Epithelial cell of esophagus (primary cell): ENCODE data around the gene TYMP.

Source experiments
- DNase-seq: peaks from one replicate; pipeline ENCODE4 v3.0.0; 2010; ENCODE audit warnings: low read depth
- H3K4me3 ChIP-seq: 2 replicates; pipeline ENCODE4 v1.5.1; 2011; ENCODE audit warnings: mild to moderate bottlenecking, low read length, control low read depth
- TF ChIP-seq, protein P1 (sequence below): IDR thresholded peaks from 2 replicates; pipeline ENCODE4 v1.5.1; 2011; ENCODE audit warnings: low read depth, mild to moderate bottlenecking, low read length, control low read depth, inconsistent platforms; ENCODE audit not compliant: insufficient read depth; ENCODE audit errors: missing control alignments

The TYMP gene

DNA sequence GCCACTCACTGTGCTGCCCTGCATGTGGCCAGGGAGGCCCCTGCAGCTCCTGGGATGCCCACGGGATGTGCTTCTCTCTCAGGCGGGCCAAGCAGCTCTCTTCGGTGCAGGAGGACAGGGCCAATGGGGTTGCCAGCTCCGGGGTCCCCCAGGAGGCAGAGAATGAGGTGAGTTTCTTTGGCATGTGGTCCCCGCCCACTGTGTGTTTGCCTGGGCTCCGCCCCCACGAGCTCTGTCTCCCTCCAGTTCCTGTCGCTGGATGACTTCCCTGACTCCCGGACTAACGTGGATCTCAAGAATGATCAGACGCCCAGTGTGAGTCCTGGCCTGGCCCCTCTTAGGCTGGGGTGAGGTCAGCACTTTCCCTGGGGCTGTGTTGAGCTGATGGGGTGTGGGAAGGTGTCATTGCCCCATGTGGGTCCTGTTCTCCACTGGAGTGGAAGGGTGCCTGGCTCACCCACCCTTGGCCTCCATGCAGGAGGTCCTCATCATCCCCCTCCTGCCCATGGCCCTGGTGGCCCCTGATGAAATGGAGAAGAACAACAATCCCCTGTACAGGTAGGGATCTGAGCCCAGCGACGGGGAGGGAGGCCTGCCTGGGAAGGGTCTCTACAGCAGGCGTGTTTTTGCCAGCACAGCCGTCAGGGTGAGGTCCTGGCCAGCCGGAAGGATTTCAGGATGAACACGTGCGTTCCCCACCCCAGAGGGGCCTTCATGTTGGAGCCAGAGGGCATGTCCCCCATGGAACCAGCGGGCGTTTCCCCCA lies 12.1 kb downstream of the TYMP start:
- TF ChIP-seq, protein P1, sequence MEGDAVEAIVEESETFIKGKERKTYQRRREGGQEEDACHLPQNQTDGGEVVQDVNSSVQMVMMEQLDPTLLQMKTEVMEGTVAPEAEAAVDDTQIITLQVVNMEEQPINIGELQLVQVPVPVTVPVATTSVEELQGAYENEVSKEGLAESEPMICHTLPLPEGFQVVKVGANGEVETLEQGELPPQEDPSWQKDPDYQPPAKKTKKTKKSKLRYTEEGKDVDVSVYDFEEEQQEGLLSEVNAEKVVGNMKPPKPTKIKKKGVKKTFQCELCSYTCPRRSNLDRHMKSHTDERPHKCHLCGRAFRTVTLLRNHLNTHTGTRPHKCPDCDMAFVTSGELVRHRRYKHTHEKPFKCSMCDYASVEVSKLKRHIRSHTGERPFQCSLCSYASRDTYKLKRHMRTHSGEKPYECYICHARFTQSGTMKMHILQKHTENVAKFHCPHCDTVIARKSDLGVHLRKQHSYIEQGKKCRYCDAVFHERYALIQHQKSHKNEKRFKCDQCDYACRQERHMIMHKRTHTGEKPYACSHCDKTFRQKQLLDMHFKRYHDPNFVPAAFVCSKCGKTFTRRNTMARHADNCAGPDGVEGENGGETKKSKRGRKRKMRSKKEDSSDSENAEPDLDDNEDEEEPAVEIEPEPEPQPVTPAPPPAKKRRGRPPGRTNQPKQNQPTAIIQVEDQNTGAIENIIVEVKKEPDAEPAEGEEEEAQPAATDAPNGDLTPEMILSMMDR: no peak
- DNase-seq: no peak
- H3K4me3 ChIP-seq: no peak overlapping the region

DNA sequence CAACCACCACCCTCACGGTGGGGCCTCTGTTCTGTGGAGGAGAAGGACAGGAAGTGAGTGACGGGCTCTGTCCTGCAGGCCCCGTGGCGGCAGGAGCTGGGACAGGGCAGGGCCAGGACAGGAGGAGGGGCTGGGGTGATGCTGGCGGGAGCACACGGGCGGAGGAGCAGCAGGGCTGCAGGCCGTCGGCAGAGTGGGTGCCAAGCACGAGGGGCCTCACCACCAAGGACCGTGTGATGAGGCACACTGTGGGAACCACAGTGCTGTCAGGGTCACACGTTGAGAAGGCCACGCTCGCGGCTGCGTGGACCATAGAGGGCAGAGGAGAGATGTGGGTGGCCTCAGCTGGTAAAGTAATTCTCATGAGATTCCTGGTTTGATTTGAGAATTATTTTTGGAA lies 12.9 kb downstream of the TYMP start:
- TF ChIP-seq, protein P1: no peak

DNA sequence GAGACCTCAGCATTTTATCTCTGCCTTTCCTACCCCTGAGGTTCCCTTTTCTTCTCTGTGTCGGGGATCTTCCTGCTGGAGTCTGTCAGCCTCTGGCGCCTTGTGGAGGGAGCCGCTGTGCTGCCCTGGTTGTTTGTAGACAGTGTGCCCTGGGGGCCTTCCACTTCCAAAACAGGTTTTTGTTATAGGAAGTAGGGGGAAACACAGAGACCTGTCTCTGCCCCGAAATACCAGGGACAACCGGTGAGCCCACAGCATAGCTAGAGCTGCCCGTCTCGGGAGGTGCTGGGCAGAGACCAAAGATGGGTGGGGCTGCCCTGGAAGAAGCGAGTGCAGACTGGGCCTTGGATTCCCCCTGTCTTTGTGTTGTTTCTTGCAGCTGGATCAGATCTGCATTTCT lies 13.7 kb downstream of the TYMP start:
- H3K4me3 ChIP-seq: no peak overlapping the region
- DNase-seq: no peak
- TF ChIP-seq, protein P1: no peak

More for the DNA sequence above, 12.9 kb downstream of the TYMP start:
- no peak for DNase-seq
- H3K4me3 ChIP-seq: no peak overlapping the region

DNA sequence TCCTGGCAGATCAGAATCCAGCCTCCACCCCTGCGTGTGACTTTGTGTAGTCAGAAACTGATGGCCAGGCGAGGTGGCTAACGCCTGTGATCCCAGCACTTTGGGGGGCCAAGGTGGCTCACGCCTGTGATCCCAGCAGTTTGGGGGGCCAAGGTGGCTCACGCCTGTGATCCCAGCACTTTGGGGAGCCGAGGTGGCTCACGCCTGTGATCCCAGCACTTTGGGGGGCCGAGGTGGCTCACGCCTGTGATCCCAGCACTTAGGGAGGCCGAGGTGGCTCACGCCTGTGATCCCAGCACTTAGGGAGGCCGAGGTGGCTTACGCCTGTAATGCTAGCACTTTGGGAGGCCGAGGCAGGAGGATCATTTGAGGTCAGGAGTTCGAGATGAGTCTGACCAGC lies 16.6 kb downstream of the TYMP start:
- H3K4me3 ChIP-seq: no peak overlapping the region
- DNase-seq: no peak
- TF ChIP-seq, protein P1: no peak

DNA sequence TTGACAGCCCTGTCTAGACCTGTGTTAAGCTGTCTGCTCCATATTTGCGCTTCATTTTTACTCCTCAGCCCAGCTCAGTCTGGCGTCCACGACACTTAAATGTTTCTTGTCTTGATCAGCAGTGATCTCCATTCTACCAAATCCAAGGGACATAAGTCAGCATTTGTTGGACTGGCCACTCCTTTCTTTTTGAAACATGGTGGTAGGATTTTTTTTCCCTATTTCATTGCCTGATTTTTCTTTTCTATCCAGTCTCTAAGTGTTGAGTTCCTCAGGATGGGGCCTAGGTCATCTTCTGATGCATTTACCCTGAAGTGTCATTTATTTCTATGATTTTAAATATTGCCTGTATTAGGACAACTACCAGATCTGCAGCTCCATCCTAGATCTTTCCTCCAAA lies 20.9 kb downstream of the TYMP start:
- TF ChIP-seq, protein P1: no peak
- peak overlapping the region; percentile 65 for H3K4me3 ChIP-seq
- DNase-seq: no peak

DNA sequence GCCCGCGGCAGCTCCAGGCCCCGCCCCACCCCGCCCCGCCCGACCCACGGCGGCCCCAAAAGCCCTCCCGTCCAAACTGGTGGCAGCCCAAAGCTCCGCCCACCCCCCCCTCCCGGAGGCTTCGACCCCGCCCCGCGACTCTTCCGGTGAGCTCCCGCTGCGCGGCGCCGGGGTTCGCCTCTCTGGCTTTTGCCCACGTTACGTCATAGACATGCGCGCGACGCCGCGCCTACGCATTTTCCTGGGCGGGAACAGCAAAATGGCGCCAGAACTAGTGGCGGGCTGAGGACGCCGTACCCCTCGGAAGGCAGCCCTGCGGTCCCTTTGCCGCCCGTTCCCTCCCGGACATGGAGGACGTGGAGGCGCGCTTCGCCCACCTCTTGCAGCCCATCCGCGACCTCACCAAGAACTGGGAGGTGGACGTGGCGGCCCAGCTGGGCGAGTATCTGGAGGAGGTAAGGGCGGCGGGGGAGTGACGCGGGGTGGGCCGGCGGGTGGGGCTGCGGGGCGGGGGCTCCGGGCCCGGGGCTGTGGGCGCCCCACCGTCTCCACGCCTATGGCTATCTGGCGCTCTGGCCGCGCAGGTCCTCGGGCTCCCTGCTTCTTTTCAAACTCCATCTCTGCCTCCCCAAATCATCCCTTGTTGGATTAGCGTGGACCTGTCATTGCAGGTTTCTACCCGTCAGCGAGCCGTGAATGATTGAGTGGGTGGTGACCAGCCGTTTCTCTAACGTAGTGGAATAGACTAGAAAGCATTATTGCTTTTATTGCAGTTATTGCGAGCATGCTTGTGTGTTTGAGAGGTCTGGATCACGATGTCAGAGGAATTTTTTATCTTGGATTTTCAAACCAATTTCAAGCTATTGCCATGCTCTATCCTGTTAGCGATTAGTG lies 21.6 kb downstream of the TYMP start, which contains the start of gene NCAPH2:
Gene NCAPH2, plus strand, starts transcription at position 234 of the 894 bp plus-strand sequence. Its CDS starts 114 bp downstream, at position 348.
- peak; percentile 98 for DNase-seq
- TF ChIP-seq, protein P1: no peak
- H3K4me3 ChIP-seq: peak within 1 kb of the TSS; percentile 90
